Left forelimb (tissue), 1 donor: ENCODE results near the gene IRF8.

Experiments used
- DNase-seq: peaks from one replicate; pipeline ENCODE4 v3.0.0-alpha.2; 2018; ENCODE audit warnings: low spot score

IRF8 gene

DNA sequence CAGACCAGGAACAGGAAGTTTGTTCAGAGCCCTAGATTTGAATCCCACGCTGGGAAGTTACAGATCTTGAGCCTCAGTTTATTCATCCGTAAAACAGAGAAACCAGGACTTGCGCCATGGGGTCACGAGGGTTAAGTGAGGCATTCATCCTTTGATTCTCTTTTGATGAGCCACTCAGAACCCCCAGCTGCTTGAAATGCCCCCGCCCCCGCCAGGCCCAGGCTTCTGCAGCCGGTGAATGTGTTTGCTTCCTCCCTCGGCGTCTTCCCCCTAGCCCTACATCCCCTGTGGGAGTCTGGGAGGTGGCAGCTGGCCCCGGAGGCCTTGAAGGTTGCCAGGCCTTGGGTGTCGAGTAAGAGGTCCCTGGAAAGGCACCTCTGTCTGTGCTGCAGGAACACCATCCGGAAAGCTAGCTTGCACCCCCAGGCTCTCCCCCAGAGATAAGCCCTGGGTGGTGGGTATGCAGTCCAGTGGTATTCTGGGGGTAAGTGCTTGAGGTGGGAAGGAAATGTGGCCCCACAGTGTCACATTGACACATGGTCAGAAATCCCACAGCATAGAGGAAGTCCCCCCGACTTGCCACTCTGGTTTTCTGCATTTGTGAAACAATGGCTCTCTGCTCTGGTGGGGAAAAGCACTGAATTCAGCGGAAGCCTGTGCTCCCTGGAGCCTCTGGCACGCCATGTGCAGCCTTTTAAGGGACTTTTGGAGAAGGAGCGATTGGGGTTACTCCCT is 14.9 kb downstream of the IRF8 start:
- DNase-seq = no peak

- DNase-seq = no peak
These were observed 15.4 kb downstream of the IRF8 start for GRCh38 chr16:85914423-85914794.

- no peak for DNase-seq
These were observed 16.3 kb downstream of the IRF8 start for GRCh38 chr16:85915125-85915845.

GRCh38 chr16:85916141-85916890 is 17.4 kb downstream of the IRF8 start:
- no peak for DNase-seq

DNA sequence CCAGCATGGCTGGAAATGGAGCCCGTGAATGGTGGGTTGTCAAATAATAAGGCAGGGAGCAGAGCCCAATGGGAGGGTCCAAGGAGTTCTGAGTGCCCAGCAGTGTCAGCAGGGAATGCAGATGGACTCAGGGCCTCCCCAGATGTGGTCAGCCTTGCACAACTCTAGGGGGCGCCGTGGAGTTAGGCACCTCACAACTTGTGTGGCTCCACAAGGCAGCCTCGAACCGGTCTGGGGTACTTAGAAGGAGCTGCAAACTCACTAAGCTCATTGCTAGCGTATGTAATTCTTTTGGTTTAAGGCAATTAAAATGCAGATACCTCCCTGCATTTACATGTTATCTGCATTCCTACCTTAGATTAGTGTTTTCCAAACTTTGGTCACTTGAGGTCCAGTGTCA is 18.1 kb downstream of the IRF8 start:
- no peak for DNase-seq

DNA sequence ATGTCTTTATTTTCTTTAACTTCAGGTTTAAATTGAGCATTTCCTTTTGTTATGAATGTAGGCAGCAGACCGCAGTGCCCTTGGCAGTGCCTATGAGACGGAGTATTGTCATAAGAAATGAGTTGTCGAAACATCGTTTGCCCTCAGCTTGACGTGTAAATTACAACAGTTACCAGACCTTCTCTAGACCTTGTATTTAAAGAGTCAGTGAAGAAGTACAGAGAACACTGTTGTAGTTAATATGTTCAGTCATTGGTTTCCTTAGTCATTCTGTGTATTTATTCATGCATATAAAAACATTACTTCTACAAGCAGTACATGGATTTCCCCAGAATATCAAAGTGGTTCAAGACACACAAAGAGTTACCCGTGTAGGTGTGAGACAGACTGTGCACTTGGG is 19.0 kb downstream of the IRF8 start:
- no peak for DNase-seq

DNA sequence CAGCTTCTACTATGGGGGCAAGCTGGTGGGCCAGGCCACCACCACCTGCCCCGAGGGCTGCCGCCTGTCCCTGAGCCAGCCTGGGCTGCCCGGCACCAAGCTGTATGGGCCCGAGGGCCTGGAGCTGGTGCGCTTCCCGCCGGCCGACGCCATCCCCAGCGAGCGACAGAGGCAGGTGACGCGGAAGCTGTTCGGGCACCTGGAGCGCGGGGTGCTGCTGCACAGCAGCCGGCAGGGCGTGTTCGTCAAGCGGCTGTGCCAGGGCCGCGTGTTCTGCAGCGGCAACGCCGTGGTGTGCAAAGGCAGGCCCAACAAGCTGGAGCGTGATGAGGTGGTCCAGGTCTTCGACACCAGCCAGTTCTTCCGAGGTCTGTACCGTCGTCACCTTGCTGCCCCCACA is 19.5 kb downstream of the IRF8 start:
- no peak for DNase-seq

DNA sequence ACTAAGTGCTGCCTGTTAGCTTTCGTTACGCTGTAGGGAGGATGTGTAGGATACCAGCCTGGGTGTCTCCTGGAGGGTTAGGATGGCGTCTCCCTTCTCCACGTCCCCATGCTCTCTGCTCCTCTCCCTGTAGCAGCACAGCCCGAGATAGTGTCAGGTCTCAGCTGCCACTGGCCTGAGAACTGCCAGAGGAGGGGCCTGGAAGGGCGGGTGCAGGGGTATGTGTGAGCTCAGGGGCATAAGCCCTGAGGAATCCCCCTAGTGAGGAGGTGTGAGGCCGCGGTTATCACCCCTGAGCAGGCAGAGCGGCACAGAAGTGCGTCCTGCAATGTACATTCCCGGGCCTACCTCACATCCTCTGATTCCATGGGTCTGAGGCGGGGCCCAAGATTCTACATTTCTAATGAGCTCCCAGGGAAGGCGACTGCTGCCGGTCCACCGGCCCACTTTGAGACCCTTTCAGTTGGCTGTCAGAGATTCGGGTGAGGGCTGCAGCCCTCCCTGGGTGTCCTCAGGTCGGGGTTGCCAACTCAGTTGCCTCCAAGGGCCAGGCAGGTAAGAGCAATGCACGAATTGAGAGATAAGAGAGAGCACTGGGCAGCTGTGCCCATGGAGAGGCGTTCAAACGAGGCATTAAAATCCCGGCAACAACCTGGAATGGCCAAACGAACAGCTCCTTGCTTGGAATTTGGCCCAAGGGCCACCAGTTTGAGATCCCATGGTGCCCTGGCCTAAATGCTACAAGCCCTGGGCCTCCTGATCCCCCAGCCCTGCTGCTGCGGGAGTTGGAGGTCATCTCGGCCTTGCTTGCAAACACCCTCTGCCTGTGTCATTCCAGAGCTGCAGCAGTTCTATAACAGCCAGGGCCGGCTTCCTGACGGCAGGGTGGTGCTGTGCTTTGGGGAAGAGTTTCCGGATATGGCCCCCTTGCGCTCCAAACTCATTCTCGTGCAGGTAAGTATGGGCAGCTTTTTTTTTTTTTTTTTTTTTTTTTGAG is 20.6 kb downstream of the IRF8 start:
- no peak for DNase-seq

GRCh38 chr16:85921026-85921425 is 22.1 kb downstream of the IRF8 start:
- DNase-seq = no peak

DNA sequence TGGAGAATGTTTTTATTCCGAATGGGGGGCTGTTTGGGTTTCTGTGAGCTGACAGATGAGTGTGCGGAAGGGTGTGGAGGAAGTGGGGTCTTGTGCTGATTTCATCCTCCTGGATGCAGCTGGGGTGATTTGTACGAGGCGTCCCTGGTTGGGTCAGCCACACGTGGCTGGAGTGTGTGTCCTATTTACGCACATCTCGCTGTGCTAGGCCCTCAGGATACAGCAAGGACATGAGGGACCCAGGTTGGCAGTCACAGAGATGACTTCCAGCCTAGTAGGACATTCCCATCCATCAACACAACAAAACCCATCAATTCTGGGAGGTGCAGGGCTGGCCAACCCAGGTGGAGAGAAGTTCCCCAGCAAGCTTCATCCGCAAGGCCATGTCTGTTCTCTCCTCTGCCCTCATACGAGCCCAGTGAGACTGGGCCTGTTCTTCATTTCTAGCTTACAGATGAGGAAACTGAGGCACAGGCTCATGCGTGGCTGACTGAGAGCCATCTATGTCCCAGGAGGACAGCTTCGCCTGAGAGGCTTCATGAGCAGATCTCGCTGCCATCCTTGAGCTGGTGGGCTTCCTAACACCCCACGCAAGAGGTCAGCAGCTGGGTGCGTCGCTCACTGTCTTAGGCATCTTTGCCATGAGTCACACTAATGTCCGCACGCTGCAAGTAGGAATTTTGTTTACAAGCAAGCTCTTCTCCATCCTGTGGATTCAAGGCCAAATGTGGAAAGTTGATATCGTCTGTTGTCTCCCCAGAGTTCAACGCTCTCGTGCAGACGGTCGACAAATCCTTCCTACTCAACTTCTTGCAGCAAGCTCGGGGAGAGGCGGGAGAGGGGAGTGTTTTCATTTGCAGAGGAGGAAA is 24.4 kb downstream of the IRF8 start:
- no peak for DNase-seq

- DNase-seq = no peak
These were observed 25.7 kb downstream of the IRF8 start for GRCh38 chr16:85924675-85925074.

- no peak for DNase-seq
These were observed 27.4 kb downstream of the IRF8 start for GRCh38 chr16:85926370-85926769.

DNA sequence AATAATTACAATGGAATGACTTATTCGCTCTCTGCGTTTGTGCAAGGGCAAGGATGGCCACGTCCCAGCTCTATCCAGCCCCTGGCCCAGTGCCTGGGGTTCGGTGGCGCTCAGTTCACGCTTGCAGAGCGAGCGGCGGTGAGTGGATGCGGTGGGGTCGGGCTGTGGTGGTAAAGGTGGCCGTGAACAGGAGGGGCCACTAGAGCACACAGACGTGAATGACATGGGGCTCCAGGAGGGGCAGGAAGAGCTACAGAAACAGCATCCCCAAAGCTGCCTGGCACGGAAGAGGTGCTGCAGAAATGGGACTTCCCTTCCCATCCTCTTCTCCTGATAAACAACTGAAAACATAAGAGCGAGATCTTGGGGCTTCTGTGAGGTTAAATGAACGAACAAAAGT is 28.4 kb downstream of the IRF8 start:
- no peak for DNase-seq

DNA sequence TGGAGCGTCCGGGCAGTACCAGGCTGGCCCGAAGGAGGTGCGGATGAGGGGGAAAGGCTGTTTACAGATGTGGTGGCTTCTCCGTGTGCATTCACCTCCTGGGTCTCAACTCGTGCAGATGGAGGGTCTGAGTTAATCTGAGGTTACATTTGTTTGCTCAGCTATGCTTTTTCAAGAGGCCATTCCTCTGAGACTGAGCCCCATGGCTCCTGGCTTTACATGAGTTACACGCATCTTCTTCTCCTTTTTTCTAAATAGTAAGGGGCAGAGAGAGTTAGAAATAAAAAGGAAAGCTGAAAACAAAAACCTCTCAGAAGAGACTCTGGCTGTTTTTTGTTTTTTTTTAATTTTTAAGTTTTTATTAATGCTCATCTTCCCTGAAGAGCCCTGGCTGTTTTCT is 29.0 kb downstream of the IRF8 start:
- DNase-seq = no peak

GRCh38 chr16:85928401-85928820 is 29.4 kb downstream of the IRF8 start:
- no peak for DNase-seq

GRCh38 chr16:85929259-85929721 is 30.3 kb downstream of the IRF8 start:
- no peak for DNase-seq

- DNase-seq = no peak
These were observed 31.3 kb downstream of the IRF8 start for GRCh38 chr16:85930301-85930700.

- no peak for DNase-seq
These were observed 32.8 kb downstream of the IRF8 start for GRCh38 chr16:85931596-85932402.

- DNase-seq = no peak
These were observed 35.2 kb downstream of the IRF8 start for GRCh38 chr16:85934210-85934609.
